ENCODE data around the gene NCAPH2. TPM values are rescaled to one million over a fixed set of nuclear protein-coding genes. Genes with fewer than 3 reads are reported as not detected.

The NCAPH2 gene
- total and polyA plus RNA-seq, 2 experiments from 2014 or later: 28.6 to 61.0 TPM

DNA sequence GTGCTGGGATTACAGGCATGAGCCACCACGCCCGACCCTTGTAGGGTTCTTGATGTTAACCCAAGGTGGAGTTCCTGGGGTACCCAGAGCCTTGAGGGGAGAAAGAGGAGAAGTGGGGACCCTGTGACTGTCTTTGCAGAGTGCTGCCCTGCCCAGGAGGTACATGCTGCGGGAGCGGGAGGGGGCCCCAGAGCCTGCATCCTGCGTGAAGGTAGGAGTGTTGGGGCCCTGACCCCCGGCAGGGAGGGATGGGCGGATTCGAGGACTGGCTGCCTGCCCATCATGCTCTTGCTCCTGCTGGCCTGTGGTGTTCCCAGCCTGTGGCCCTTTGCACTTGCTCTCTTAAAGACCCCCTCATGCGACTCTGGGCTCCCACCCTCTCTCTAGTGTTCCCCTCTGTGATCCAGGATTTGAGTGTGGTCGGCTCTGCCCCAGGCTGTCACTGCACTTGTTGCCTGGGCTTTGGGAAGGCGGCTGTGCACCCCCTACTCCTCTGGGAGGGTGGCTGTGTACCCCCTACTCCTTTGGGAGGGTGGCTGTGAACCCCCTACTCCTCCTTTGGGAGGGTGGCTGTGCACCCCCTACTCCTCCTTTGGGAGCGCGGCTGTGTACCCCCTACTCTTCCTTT lies 12.9 kb downstream of the NCAPH2 start:
- H3K27ac ChIP-seq: no peak overlapping the region
- H3K9me2 ChIP-seq (ENCODE audit: insufficient read depth): no peaks in the 10 kb centered on the region
- TF ChIP-seq EZH2phosphoT487 (IDR thresholded peaks at IDR 0.05; ENCODE audit: insufficient read depth, low read depth) (no peak), EZH2 (IDR thresholded peaks at IDR 0.05; ENCODE audit: insufficient read depth, poor library complexity, severe bottlenecking) (no peak)
- no peaks in the 10 kb centered on the region for H3K27me3 ChIP-seq (replicated peaks; ENCODE audit: insufficient read depth)
- H3K36me3 ChIP-seq (ENCODE audit: low read depth): 0 out of 2 replicates have a peak, but pooled peaks cover 6% of the 10 kb centered on the region
- H3K9me3 ChIP-seq (ENCODE audit: low read depth): no peaks in the 10 kb centered on the region
- 92% methylated on average over 12 to 13 of the region's 13 CpGs for WGBS, 2 experiments (ENCODE audit: low coverage in 1 of 2, low lambda C conversion rate in 2 of 2, missing lambda C conversion rate in 2 of 2)
- H2AFZ ChIP-seq: no peak overlapping the region
- H3K4me1 ChIP-seq (ENCODE audit: insufficient read depth): no peaks in the 10 kb centered on the region
- H3K4me2 ChIP-seq (ENCODE audit: unreplicated experiment): no peak overlapping the region
- peaks cover 45% of the 10 kb centered on the region for H3K79me2 ChIP-seq (ENCODE audit: insufficient read depth)
- no peak for DNase-seq
- H3K4me3 ChIP-seq: no peak overlapping the region
- no peaks in the 10 kb centered on the region for H3F3A ChIP-seq (ENCODE audit: insufficient read depth)
- no peaks in the 10 kb centered on the region for H4K20me1 ChIP-seq (ENCODE audit: insufficient read depth)
- H3K9ac ChIP-seq: no peak overlapping the region
- in situ Hi-C loops (cut with MboI): no loop called here

DNA sequence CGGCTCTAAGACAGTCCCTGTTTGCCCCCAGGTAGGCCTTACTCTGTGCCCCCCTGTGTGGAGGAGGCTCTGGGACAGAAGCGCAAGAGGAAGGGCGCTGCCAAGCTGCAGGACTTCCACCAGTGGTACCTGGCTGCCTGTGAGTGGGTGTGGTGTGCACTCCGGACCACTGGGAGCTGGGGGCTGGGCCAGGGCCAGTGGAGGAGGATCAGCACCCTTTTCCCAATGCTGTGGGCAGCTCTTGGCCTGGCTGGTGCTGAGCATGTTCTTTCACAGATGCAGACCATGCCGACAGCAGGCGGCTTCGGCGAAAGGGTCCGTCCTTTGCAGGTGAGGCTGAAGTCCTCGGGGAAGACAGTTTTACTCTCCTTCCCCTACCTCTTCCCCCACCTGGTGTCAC lies 13.7 kb downstream of the NCAPH2 start:
- Histone ChIP-seq H3K36me3 (ENCODE audit: low read depth) (0 out of 2 replicates have a peak, but pooled peaks cover 6% of the 10 kb centered on the region), H3K9me2 (ENCODE audit: insufficient read depth) (no peaks in the 10 kb centered on the region), H3K27ac (no peak overlapping the region), H3F3A (ENCODE audit: insufficient read depth) (no peaks in the 10 kb centered on the region), H3K4me3 (no peak overlapping the region), H3K79me2 (ENCODE audit: insufficient read depth) (peaks cover 38% of the 10 kb centered on the region), H3K4me1 (ENCODE audit: insufficient read depth) (no peaks in the 10 kb centered on the region), H3K9me3 (ENCODE audit: low read depth) (no peaks in the 10 kb centered on the region), H3K27me3 (replicated peaks; ENCODE audit: insufficient read depth) (no peaks in the 10 kb centered on the region), H4K20me1 (ENCODE audit: insufficient read depth) (no peaks in the 10 kb centered on the region), H2AFZ (no peak overlapping the region), H3K4me2 (ENCODE audit: unreplicated experiment) (no peak overlapping the region), H3K9ac (no peak overlapping the region)
- no peak for DNase-seq
- TF ChIP-seq EZH2phosphoT487 (IDR thresholded peaks at IDR 0.05; ENCODE audit: insufficient read depth, low read depth): no peak
- no peak for TF ChIP-seq EZH2 (IDR thresholded peaks at IDR 0.05; ENCODE audit: insufficient read depth, poor library complexity, severe bottlenecking)
- 85 to 92% methylated on average over 10 of the region's 10 CpGs for WGBS, 2 experiments (ENCODE audit: low coverage in 1 of 2, low lambda C conversion rate in 2 of 2, missing lambda C conversion rate in 2 of 2)
- in situ Hi-C loops (cut with MboI): no loop called here

DNA sequence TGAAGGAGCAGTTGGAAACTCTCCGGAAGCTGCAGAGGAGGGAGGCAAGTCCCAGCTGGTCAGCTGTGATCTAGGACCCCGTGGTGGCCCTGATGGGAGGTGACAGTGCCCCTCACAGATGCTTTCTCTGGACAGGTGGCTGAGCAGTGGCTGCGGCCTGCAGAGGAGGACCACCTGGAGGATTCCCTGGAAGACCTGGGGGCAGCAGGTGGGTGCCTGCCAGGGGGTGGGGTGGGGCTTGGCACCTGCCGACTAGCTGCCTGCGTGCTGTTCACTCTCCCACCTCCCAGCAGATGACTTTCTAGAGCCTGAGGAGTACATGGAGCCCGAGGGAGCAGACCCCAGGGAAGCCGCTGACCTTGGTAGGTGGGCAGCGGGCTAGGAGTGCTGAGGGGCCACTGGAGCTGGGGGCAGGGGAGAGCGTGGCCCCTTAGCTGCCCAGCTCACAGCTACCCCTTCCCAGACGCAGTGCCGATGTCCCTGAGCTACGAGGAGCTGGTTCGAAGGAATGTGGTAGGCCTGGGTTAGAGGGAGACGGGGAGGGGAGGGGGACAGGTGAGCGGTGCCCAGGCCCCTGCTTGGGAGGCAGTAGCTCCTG lies 14.3 kb downstream of the NCAPH2 start:
- no peak overlapping the region for H3K9ac ChIP-seq
- H3F3A ChIP-seq (ENCODE audit: insufficient read depth): 0 out of 2 replicates have a peak, but pooled peaks cover 1% of the 10 kb centered on the region
- H3K27me3 ChIP-seq (replicated peaks; ENCODE audit: insufficient read depth): no peaks in the 10 kb centered on the region
- no peaks in the 10 kb centered on the region for H3K9me3 ChIP-seq (ENCODE audit: low read depth)
- WGBS, 2 experiments (ENCODE audit: low coverage in 1 of 2, low lambda C conversion rate in 2 of 2, missing lambda C conversion rate in 2 of 2): 87 to 93% methylated on average over 11 to 15 of the region's 15 CpGs
- H3K4me2 ChIP-seq (ENCODE audit: unreplicated experiment): no peak overlapping the region
- no peaks in the 10 kb centered on the region for H4K20me1 ChIP-seq (ENCODE audit: insufficient read depth)
- in situ Hi-C loops (cut with MboI): no loop called here
- H3K9me2 ChIP-seq (ENCODE audit: insufficient read depth): no peaks in the 10 kb centered on the region
- no peak overlapping the region for H2AFZ ChIP-seq
- H3K79me2 ChIP-seq (ENCODE audit: insufficient read depth): peaks cover 34% of the 10 kb centered on the region
- 0 out of 2 replicates have a peak, but pooled peaks cover 6% of the 10 kb centered on the region for H3K36me3 ChIP-seq (ENCODE audit: low read depth)
- no peak overlapping the region for H3K4me3 ChIP-seq
- no peak for DNase-seq
- TF ChIP-seq EZH2phosphoT487 (IDR thresholded peaks at IDR 0.05; ENCODE audit: insufficient read depth, low read depth) (no peak), EZH2 (IDR thresholded peaks at IDR 0.05; ENCODE audit: insufficient read depth, poor library complexity, severe bottlenecking) (no peak)
- no peaks in the 10 kb centered on the region for H3K4me1 ChIP-seq (ENCODE audit: insufficient read depth)
- no peak overlapping the region for H3K27ac ChIP-seq

DNA sequence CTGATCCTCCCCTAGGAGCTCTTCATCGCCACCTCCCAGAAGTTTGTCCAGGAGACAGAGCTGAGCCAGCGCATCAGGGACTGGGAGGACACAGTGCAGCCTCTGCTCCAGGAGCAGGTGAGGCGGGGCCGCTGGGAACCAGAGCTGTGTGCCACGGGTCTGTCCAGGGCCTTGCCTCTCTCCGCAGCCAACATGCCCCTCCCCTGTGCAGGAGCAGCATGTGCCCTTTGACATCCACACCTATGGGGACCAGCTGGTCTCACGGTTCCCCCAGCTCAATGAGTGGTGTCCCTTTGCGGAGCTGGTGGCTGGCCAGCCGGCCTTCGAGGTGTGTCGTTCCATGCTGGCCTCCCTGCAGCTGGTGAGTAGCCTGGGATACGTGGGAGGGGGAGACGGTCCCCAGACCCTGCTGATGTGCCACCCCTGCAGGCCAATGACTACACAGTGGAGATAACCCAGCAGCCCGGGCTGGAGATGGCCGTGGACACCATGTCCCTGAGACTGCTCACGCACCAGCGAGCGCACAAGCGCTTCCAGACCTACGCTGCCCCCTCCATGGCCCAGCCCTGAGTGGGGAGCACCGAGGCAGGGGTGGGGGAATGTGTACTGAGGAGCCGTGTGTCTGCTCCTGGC lies 14.9 kb downstream of the NCAPH2 start:
- H3F3A ChIP-seq (ENCODE audit: insufficient read depth): peaks cover 4% of the 10 kb centered on the region; the same call in 1 of the 2 replicates
- no peak overlapping the region for H3K27ac ChIP-seq
- no peak overlapping the region for H2AFZ ChIP-seq
- H3K79me2 ChIP-seq (ENCODE audit: insufficient read depth): peaks cover 34% of the 10 kb centered on the region
- H3K4me3 ChIP-seq: no peak overlapping the region
- H3K4me1 ChIP-seq (ENCODE audit: insufficient read depth): no peaks in the 10 kb centered on the region
- H3K4me2 ChIP-seq (ENCODE audit: unreplicated experiment): no peak overlapping the region
- no peaks in the 10 kb centered on the region for H3K9me3 ChIP-seq (ENCODE audit: low read depth)
- no peak for DNase-seq
- 0 out of 2 replicates have a peak, but pooled peaks cover 6% of the 10 kb centered on the region for H3K36me3 ChIP-seq (ENCODE audit: low read depth)
- TF ChIP-seq EZH2phosphoT487 (IDR thresholded peaks at IDR 0.05; ENCODE audit: insufficient read depth, low read depth): no peak
- no peak for TF ChIP-seq EZH2 (IDR thresholded peaks at IDR 0.05; ENCODE audit: insufficient read depth, poor library complexity, severe bottlenecking)
- no peaks in the 10 kb centered on the region for H4K20me1 ChIP-seq (ENCODE audit: insufficient read depth)
- no peaks in the 10 kb centered on the region for H3K27me3 ChIP-seq (replicated peaks; ENCODE audit: insufficient read depth)
- in situ Hi-C loops (cut with MboI): no loop called here
- WGBS, 2 experiments (ENCODE audit: low coverage in 1 of 2, low lambda C conversion rate in 2 of 2, missing lambda C conversion rate in 2 of 2): 88 to 90% methylated on average over 22 of the region's 22 CpGs
- no peak overlapping the region for H3K9ac ChIP-seq
- H3K9me2 ChIP-seq (ENCODE audit: insufficient read depth): no peaks in the 10 kb centered on the region

Measured in GM23248 (cell line).